ENCODE measurements around the gene CRYGN.

CRYGN gene

GRCh38 chr7:151384352-151384697 lies 55.6 kb downstream of the CRYGN start:
- ATAC-seq = no peak
- TF ChIP-seq ZNF565 (CRISPR knock-in tag; conservative IDR thresholded peaks at IDR 0.05; ENCODE audit: low read depth) (no peak), ZNF70 (CRISPR knock-in tag; IDR thresholded peaks at IDR 0.05) (no peak), CSRNP3 (CRISPR knock-in tag; IDR thresholded peaks at IDR 0.05) (no peak), ZFP30 (CRISPR knock-in tag; IDR thresholded peaks at IDR 0.05) (no peak), ZFP3 (CRISPR knock-in tag; IDR thresholded peaks at IDR 0.05) (no peak), POU6F1 (CRISPR knock-in tag; IDR thresholded peaks at IDR 0.05; ENCODE audit: borderline replicate concordance, low read depth) (no peak), ARNTL (CRISPR knock-in tag; IDR thresholded peaks at IDR 0.05; ENCODE audit: borderline replicate concordance, low read depth) (no peak), CREB5 (CRISPR knock-in tag; IDR thresholded peaks at IDR 0.05; ENCODE audit: low read depth) (no peak), PPARA (CRISPR knock-in tag; IDR thresholded peaks at IDR 0.05; ENCODE audit: borderline replicate concordance) (no peak)

GRCh38 chr7:151383638-151384351 lies 56.1 kb downstream of the CRYGN start:
- TF ChIP-seq PPARA (CRISPR knock-in tag; IDR thresholded peaks at IDR 0.05; ENCODE audit: borderline replicate concordance) (no peak), TCF4 (CRISPR knock-in tag; IDR thresholded peaks at IDR 0.05; ENCODE audit: borderline replicate concordance) (no peak), RARB (CRISPR knock-in tag; IDR thresholded peaks at IDR 0.05) (no peak), CSRNP3 (CRISPR knock-in tag; IDR thresholded peaks at IDR 0.05) (no peak), ARNTL (CRISPR knock-in tag; IDR thresholded peaks at IDR 0.05; ENCODE audit: borderline replicate concordance, low read depth) (no peak), TOX (CRISPR knock-in tag; IDR thresholded peaks at IDR 0.05; ENCODE audit: borderline replicate concordance) (no peak), ZNF8 (CRISPR knock-in tag; IDR thresholded peaks at IDR 0.05) (no peak), ESRRG (CRISPR knock-in tag; IDR thresholded peaks at IDR 0.05) (no peak), SNAI2 (CRISPR knock-in tag; IDR thresholded peaks at IDR 0.05) (no peak), CSDC2 (CRISPR knock-in tag; IDR thresholded peaks at IDR 0.05) (no peak), ZFP3 (CRISPR knock-in tag; IDR thresholded peaks at IDR 0.05) (no peak), PATZ1 (CRISPR knock-in tag; IDR thresholded peaks at IDR 0.05; ENCODE audit: borderline replicate concordance) (no peak), CREB5 (CRISPR knock-in tag; IDR thresholded peaks at IDR 0.05; ENCODE audit: low read depth) (no peak), ISL1 (CRISPR knock-in tag; IDR thresholded peaks at IDR 0.05) (no peak), BACH2 (CRISPR knock-in tag; IDR thresholded peaks at IDR 0.05; ENCODE audit: borderline replicate concordance) (no peak), POU6F1 (CRISPR knock-in tag; IDR thresholded peaks at IDR 0.05; ENCODE audit: borderline replicate concordance, low read depth) (no peak), ZNF565 (CRISPR knock-in tag; conservative IDR thresholded peaks at IDR 0.05; ENCODE audit: low read depth) (no peak)
- ATAC-seq = no peak

Data from SK-N-SH treated with all-trans-retinoic acid at 6 μM for 48 hours (cell line).